A549 (cell line): ENCODE results near the gene TFAP2E. TPM values are rescaled to one million over a fixed set of nuclear protein-coding genes. Genes with fewer than 3 reads are reported as not detected.

Experiments
- ATAC-seq, 2 experiments: fragments of 200-7000 bp in 1 of 2; fragments of >200 bp in 1 of 2; cut with Nextera tagmentation in 1 of 2; cut with Tn5 transposase in 1 of 2; 3 replicates each; pipeline versions ENCODE4 v1.8.0 to v1.9.1; 2018 to 2020; ENCODE audit warnings: mild to moderate bottlenecking in 1 of 2, moderate library complexity in 1 of 2
- CTCF ChIA-PET: fragments of 300-600 bp; sonication (Branson Sonifier 250); formaldehyde crosslinking; extraction: SDS; loops from one replicate; lab custom pipeline; 2021; ENCODE audit warnings: antibody characterized with exemption, inconsistent platforms; lab: Yijun Ruan, JAX
- POLR2A ChIA-PET: fragments of 350-600 bp; formaldehyde crosslinking; extraction: SDS; loops from one replicate; lab custom pipeline; 2021; ENCODE audit warnings: antibody characterized with exemption, inconsistent platforms; lab: Yijun Ruan, JAX
- DNase-seq, 2 experiments: peaks; one replicate each; pipeline versions ENCODE4 v3.0.0 to v3.0.0-alpha.2; 2011 to 2016; ENCODE audit warnings: low read depth in 1 of 2, low spot score in 1 of 2
- FAIRE-seq: peaks from 2 replicates; lab custom pipeline; 2011; peaks lifted over from hg19 to GRCh38; lab: Jason Lieb, UNC
- H3K27ac ChIP-seq, 2 experiments: fragments of >200 bp; sonication (Bioruptor Twin); formaldehyde crosslinking; 3 replicates each; pipeline ENCODE4 v1.5.1; 2016 to 2017
- H3K4me1 ChIP-seq: fragments of >200 bp; sonication (Bioruptor Twin); formaldehyde crosslinking; 3 replicates; pipeline ENCODE4 v1.6.1; 2016
- H3K4me2 ChIP-seq: fragments of >200 bp; sonication (Bioruptor Twin); formaldehyde crosslinking; 3 replicates; pipeline ENCODE4 v1.6.1; 2016
- H3K4me3 ChIP-seq: fragments of >200 bp; sonication (Bioruptor Twin); formaldehyde crosslinking; 3 replicates; pipeline ENCODE4 v1.5.1; 2016
- H3K9me3 ChIP-seq: fragments of >200 bp; sonication (Bioruptor Twin); formaldehyde crosslinking; 3 replicates; pipeline ENCODE4 v1.6.1; 2016
- BHLHE40 ChIP-seq: IDR thresholded peaks from 2 replicates; pipeline ENCODE4 v1.6.1; 2012; ENCODE audit warnings: low read depth, low read length, inconsistent platforms
- EHMT2 ChIP-seq: fragments of 200-600 bp; sonication (generic); IDR thresholded peaks from 2 replicates; pipeline ENCODE4 v1.6.1; 2016; ENCODE audit warnings: antibody characterized with exemption, low read depth, mild to moderate bottlenecking, moderate library complexity
- FOXS1 ChIP-seq: fragments of 250-450 bp; sonication (Bioruptor Pico); IDR thresholded peaks from 2 replicates; pipeline ENCODE4 v1.5.0; 2020; ENCODE audit warnings: mild to moderate bottlenecking, moderate library complexity
- GATA3 ChIP-seq: IDR thresholded peaks from 2 replicates; pipeline ENCODE4 v1.6.1; 2012; ENCODE audit warnings: borderline replicate concordance
- HOXB5 ChIP-seq: fragments of 250-450 bp; sonication (Bioruptor Pico); IDR thresholded peaks from 2 replicates; pipeline ENCODE4 v1.5.0; 2020; ENCODE audit warnings: mild to moderate bottlenecking, moderate library complexity
- KDM5A ChIP-seq: fragments of 200-600 bp; sonication (generic); IDR thresholded peaks from 2 replicates; pipeline ENCODE4 v1.6.1; 2016; ENCODE audit warnings: antibody characterized with exemption, mild to moderate bottlenecking
- MAFK ChIP-seq: fragments of 450-650 bp; IDR thresholded peaks from 2 replicates; pipeline ENCODE4 v1.6.1; 2014; ENCODE audit not compliant: partially characterized antibody
- MYC ChIP-seq: IDR thresholded peaks from 2 replicates; pipeline ENCODE4 v1.6.1; 2012; ENCODE audit warnings: mild to moderate bottlenecking, inconsistent platforms, low read length, improper control_type of control experiment, borderline replicate concordance
- NR3C1 ChIP-seq: fragments of >200 bp; sonication (Bioruptor Twin); formaldehyde crosslinking; IDR thresholded peaks from 3 replicates; pipeline ENCODE4 v1.6.1; 2017
- POLR2A ChIP-seq: IDR thresholded peaks from 2 replicates; pipeline ENCODE4 v1.6.1; 2012; ENCODE audit warnings: mild to moderate bottlenecking, low read length
- RARB ChIP-seq: fragments of 250-450 bp; sonication (Bioruptor Pico); IDR thresholded peaks from 2 replicates; pipeline ENCODE4 v1.8.0; 2021; ENCODE audit warnings: mild to moderate bottlenecking, moderate library complexity
- RCOR1 ChIP-seq: fragments of 150-350 bp; IDR thresholded peaks from 2 replicates; pipeline ENCODE4 v1.6.1; 2014; ENCODE audit warnings: antibody characterized with exemption, low read length, low read depth
- SMC3 ChIP-seq: fragments of >200 bp; sonication (Bioruptor Twin); formaldehyde crosslinking; IDR thresholded peaks from 3 replicates; pipeline ENCODE4 v1.6.1; 2018; ENCODE audit warnings: inconsistent platforms
- TFCP2L1 ChIP-seq: fragments of 250-450 bp; sonication (Bioruptor Pico); IDR thresholded peaks from 2 replicates; pipeline ENCODE4 v1.5.0; 2021; ENCODE audit warnings: mild to moderate bottlenecking
- ZSCAN20 ChIP-seq: fragments of 250-450 bp; sonication (Bioruptor Pico); IDR thresholded peaks from 2 replicates; pipeline ENCODE4 v1.8.0; 2022; ENCODE audit warnings: mild to moderate bottlenecking, moderate library complexity
- WGBS: methylation state at CpG from one replicate; pipeline ENCODE4 v1.1.6; 2017; ENCODE audit errors: missing lambda C conversion rate; 5-methylcytosine and 5-hydroxymethylcytosine counted together
- polyA plus RNA-seq, 4 experiments: library from polyadenylated mRNA; depleted of rRNA in 3 of 4; stranded (reverse); fragments of >200 nt; fragmentation: RNase III in 1 of 4; extraction: RNeasy Plus Mini Kit Qiagen cat#74134 plus additional on column Dnase treatment in 1 of 4; gene quantifications; 2 replicates in 3 of 4; 3 replicates in 1 of 4; pipeline ENCODE4 v1.2.3, GENCODE V29; 2011 to 2017
- TF ChIP-seq, protein P1 (sequence below): fragments of >200 bp; sonication (Bioruptor Twin); formaldehyde crosslinking; IDR thresholded peaks from 3 replicates; pipeline ENCODE4 v1.6.1; 2016
- TF ChIP-seq, protein P2 (sequence below): fragments of 250-450 bp; sonication (Bioruptor Pico); IDR thresholded peaks from 2 replicates; pipeline ENCODE4 v1.5.0; 2021; ENCODE audit warnings: mild to moderate bottlenecking, moderate library complexity, borderline replicate concordance
- TF ChIP-seq, protein P3 (sequence below): fragments of 150-350 bp; IDR thresholded peaks from 2 replicates; pipeline ENCODE4 v1.6.1; 2014; ENCODE audit warnings: low read depth, mild to moderate bottlenecking, low read length
- TF ChIP-seq, protein P4 (sequence below): fragments of 450-650 bp; IDR thresholded peaks from 2 replicates; pipeline ENCODE4 v1.6.1; 2014; ENCODE audit warnings: antibody characterized with exemption
- TF ChIP-seq, protein P5 (sequence below): IDR thresholded peaks from 2 replicates; pipeline ENCODE4 v1.6.1; 2012
- TF ChIP-seq, protein P6 (sequence below): IDR thresholded peaks from 2 replicates; pipeline ENCODE4 v1.6.1; 2012; ENCODE audit warnings: low read depth, borderline replicate concordance
- TF ChIP-seq, protein P7 (sequence below): fragments of 200-600 bp; sonication (generic); IDR thresholded peaks from 2 replicates; pipeline ENCODE4 v1.6.1; 2016; ENCODE audit warnings: antibody characterized with exemption, mild to moderate bottlenecking, moderate library complexity

TFAP2E gene
- polyA plus RNA-seq, 2 of the 4 experiments (the other 2 are of a cell fraction) = 0.16 to 0.31 TPM

DNA sequence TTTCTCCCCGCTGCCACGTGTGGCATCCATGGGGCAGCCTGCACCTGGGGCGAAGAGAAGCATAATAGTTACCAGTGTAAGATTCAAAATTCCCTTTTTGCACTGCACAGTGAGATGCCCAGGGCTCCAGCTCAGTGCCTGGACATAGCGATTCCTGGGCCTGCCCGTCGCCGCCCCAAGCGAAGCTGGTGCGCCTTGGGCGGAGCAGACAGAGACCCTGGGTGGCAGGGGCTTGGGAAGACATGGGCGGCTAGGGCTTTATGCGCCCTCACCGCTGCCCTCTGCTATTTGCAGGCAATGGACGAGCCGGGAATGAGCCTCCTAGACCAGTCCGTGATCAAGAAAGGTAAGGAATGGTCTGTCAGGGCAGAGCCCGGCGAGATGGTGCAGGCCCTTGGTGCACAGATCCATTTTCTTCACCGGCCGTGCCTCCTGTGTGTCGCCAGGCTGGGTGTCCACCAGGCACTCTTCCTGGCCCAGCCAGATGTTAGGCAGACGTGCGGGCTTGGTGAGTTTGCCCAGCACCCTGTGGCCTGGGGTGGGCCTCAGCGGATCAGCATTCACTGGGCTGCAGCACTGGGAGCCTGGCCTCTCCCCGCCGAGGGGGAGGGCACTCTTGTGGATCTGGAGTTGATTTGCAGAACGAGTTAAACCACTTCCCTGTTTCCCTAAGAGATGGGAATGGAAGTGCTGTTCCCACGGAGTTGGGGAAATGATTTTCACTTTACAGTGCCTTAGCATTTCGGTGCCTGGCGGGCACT is 1.7 kb downstream of the TFAP2E start:
- H3K4me1 ChIP-seq = no peaks in the 10 kb centered on the region; the same call in 2 of the 3 replicates
- ATAC-seq (no peak), DNase-seq (no peak), FAIRE-seq (no peak)
- H3K9me3 ChIP-seq = no peaks in the 10 kb centered on the region
- ChIA-PET CTCF (interaction anchor here (2.8 to 5.1 kb wide), 2 partner anchors 10 to 152 kb away, joined by 12 to 47 read pairs; no protein-coding TSS in a partner anchor), POLR2A (no interaction called here)
- H3K4me3 ChIP-seq = no peak overlapping the region
- H3K4me2 ChIP-seq = no peak overlapping the region
- no peak overlapping the region for H3K27ac ChIP-seq
- 87% methylated on average over 17 of the region's 30 CpGs for WGBS
- TF ChIP-seq KDM5A (no peak), ZSCAN20 (CRISPR knock-in tag) (no peak), GATA3 (no peak), RCOR1 (no peak), POLR2A (no peak), HOXB5 (CRISPR knock-in tag) (no peak), SMC3 (no peak)
- TF ChIP-seq, protein P1, sequence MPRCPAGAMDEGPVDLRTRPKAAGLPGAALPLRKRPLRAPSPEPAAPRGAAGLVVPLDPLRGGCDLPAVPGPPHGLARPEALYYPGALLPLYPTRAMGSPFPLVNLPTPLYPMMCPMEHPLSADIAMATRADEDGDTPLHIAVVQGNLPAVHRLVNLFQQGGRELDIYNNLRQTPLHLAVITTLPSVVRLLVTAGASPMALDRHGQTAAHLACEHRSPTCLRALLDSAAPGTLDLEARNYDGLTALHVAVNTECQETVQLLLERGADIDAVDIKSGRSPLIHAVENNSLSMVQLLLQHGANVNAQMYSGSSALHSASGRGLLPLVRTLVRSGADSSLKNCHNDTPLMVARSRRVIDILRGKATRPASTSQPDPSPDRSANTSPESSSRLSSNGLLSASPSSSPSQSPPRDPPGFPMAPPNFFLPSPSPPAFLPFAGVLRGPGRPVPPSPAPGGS = no peak
- TF ChIP-seq, protein P2, sequence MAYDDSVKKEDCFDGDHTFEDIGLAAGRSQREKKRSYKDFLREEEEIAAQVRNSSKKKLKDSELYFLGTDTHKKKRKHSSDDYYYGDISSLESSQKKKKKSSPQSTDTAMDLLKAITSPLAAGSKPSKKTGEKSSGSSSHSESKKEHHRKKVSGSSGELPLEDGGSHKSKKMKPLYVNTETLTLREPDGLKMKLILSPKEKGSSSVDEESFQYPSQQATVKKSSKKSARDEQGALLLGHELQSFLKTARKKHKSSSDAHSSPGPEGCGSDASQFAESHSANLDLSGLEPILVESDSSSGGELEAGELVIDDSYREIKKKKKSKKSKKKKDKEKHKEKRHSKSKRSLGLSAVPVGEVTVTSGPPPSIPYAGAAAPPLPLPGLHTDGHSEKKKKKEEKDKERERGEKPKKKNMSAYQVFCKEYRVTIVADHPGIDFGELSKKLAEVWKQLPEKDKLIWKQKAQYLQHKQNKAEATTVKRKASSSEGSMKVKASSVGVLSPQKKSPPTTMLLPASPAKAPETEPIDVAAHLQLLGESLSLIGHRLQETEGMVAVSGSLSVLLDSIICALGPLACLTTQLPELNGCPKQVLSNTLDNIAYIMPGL (CRISPR knock-in tag) = no peak
- TF ChIP-seq, protein P3, sequence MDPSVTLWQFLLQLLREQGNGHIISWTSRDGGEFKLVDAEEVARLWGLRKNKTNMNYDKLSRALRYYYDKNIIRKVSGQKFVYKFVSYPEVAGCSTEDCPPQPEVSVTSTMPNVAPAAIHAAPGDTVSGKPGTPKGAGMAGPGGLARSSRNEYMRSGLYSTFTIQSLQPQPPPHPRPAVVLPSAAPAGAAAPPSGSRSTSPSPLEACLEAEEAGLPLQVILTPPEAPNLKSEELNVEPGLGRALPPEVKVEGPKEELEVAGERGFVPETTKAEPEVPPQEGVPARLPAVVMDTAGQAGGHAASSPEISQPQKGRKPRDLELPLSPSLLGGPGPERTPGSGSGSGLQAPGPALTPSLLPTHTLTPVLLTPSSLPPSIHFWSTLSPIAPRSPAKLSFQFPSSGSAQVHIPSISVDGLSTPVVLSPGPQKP = no peak

DNA sequence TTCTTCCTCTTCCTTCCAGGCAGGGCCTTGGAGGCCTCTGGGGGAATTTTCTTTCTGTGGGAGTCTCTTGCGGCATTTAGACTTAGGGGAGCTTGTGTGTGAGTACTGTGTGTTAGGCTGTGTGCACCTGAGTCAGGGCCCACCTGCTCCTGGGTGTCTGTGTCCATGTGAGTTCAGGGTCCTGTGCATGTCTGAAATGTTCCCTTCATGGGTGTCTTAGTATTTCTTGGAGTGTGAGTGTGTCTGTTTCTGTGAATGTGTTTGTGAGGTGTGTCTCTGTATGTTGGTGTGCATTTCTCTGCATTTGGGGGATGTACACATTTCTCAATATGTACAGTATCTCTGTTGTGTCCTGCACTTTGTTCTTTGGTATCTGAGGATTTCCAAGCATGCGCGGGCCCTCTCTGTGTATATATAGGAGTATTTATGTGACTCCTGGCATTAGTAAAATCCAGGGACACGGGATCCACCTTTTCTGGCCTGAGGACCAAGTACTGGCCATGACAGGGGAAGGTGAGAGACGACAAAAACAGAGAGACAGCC is 2.4 kb downstream of the TFAP2E start:
- Histone ChIP-seq H3K9me3 (no peaks in the 10 kb centered on the region), H3K27ac (no peak overlapping the region), H3K4me1 (no peaks in the 10 kb centered on the region), H3K4me2 (no peak overlapping the region), H3K4me3 (no peak overlapping the region)
- CTCF ChIA-PET = no interaction called here
- no peak for DNase-seq
- POLR2A ChIA-PET = no interaction called here
- no peak for ATAC-seq
- FAIRE-seq = no peak
- no peak for TF ChIP-seq MYC
- no peak for TF ChIP-seq RARB
- TF ChIP-seq EHMT2 = no peak
- no peak for TF ChIP-seq GATA3
- TF ChIP-seq, protein P4, sequence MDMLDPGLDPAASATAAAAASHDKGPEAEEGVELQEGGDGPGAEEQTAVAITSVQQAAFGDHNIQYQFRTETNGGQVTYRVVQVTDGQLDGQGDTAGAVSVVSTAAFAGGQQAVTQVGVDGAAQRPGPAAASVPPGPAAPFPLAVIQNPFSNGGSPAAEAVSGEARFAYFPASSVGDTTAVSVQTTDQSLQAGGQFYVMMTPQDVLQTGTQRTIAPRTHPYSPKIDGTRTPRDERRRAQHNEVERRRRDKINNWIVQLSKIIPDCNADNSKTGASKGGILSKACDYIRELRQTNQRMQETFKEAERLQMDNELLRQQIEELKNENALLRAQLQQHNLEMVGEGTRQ = no peak
- no peak for TF ChIP-seq MAFK
- TF ChIP-seq, protein P5, sequence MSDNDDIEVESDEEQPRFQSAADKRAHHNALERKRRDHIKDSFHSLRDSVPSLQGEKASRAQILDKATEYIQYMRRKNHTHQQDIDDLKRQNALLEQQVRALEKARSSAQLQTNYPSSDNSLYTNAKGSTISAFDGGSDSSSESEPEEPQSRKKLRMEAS = no peak
- TF ChIP-seq, protein P3 = no peak
- TF ChIP-seq, protein P6, sequence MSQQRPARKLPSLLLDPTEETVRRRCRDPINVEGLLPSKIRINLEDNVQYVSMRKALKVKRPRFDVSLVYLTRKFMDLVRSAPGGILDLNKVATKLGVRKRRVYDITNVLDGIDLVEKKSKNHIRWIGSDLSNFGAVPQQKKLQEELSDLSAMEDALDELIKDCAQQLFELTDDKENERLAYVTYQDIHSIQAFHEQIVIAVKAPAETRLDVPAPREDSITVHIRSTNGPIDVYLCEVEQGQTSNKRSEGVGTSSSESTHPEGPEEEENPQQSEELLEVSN = no peak
- TF ChIP-seq TFCP2L1 = no peak
- TF ChIP-seq FOXS1 (CRISPR knock-in tag) = no peak
- TF ChIP-seq NR3C1 = no peak
- no peak for TF ChIP-seq POLR2A
- no peak for TF ChIP-seq BHLHE40
- TF ChIP-seq, protein P7, sequence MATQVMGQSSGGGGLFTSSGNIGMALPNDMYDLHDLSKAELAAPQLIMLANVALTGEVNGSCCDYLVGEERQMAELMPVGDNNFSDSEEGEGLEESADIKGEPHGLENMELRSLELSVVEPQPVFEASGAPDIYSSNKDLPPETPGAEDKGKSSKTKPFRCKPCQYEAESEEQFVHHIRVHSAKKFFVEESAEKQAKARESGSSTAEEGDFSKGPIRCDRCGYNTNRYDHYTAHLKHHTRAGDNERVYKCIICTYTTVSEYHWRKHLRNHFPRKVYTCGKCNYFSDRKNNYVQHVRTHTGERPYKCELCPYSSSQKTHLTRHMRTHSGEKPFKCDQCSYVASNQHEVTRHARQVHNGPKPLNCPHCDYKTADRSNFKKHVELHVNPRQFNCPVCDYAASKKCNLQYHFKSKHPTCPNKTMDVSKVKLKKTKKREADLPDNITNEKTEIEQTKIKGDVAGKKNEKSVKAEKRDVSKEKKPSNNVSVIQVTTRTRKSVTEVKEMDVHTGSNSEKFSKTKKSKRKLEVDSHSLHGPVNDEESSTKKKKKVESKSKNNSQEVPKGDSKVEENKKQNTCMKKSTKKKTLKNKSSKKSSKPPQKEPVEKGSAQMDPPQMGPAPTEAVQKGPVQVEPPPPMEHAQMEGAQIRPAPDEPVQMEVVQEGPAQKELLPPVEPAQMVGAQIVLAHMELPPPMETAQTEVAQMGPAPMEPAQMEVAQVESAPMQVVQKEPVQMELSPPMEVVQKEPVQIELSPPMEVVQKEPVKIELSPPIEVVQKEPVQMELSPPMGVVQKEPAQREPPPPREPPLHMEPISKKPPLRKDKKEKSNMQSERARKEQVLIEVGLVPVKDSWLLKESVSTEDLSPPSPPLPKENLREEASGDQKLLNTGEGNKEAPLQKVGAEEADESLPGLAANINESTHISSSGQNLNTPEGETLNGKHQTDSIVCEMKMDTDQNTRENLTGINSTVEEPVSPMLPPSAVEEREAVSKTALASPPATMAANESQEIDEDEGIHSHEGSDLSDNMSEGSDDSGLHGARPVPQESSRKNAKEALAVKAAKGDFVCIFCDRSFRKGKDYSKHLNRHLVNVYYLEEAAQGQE = no peak
- WGBS = 71% methylated on average over 5 of the region's 5 CpGs
